Neural progenitor cell (in vitro differentiated cells): ENCODE data around the gene ORMDL1. TPM values are rescaled to one million over a fixed set of nuclear protein-coding genes. Genes with fewer than 3 reads are reported as not detected.
"Not testable (repeated sequence)": the region's sequence is repeated elsewhere in the genome, so short reads cannot be mapped to it uniquely, and the experiment has no call there.

Source experiments
- DNase-seq: peaks from one replicate; pipeline ENCODE4 v3.0.0-alpha.2; 2016; ENCODE audit warnings: low spot score
- H2AFZ ChIP-seq: fragments of 200-600 bp; sonication (generic); replicated peaks from 2 replicates; pipeline ENCODE4 v1.6.1; 2016; ENCODE audit warnings: antibody characterized with exemption
- H3F3A ChIP-seq: fragments of 200-600 bp; sonication (generic); 2 replicates; pipeline ENCODE4 v1.6.1; 2016; ENCODE audit warnings: antibody characterized with exemption, low read depth
- H3K27ac ChIP-seq: fragments of 200-600 bp; sonication (generic); 2 replicates; pipeline ENCODE4 v1.5.1; 2016; ENCODE audit warnings: mild to moderate bottlenecking
- H3K27me3 ChIP-seq: fragments of 200-600 bp; sonication (generic); 2 replicates; pipeline ENCODE4 v1.6.1; 2016; ENCODE audit warnings: mild to moderate bottlenecking, moderate library complexity
- H3K36me3 ChIP-seq: fragments of 200-600 bp; sonication (generic); 2 replicates; pipeline ENCODE4 v1.5.1; 2016
- H3K4me1 ChIP-seq: fragments of 200-600 bp; sonication (generic); 2 replicates; pipeline ENCODE4 v1.6.1; 2016; ENCODE audit warnings: mixed run types
- H3K4me2 ChIP-seq: fragments of 200-600 bp; sonication (generic); 2 replicates; pipeline ENCODE4 v1.6.1; 2016
- H3K4me3 ChIP-seq: fragments of 200-600 bp; sonication (generic); 2 replicates; pipeline ENCODE4 v1.5.1; 2016
- H3K79me2 ChIP-seq: fragments of 200-600 bp; sonication (generic); 2 replicates; pipeline ENCODE4 v1.6.1; 2016; ENCODE audit warnings: low read depth
- H3K9ac ChIP-seq: fragments of 200-600 bp; sonication (generic); 2 replicates; pipeline ENCODE4 v1.6.1; 2016
- H3K9me3 ChIP-seq: fragments of 200-600 bp; sonication (generic); 2 replicates; pipeline ENCODE4 v1.5.1; 2016; ENCODE audit warnings: low read depth
- H4K20me1 ChIP-seq: fragments of 200-600 bp; sonication (generic); 2 replicates; pipeline ENCODE4 v1.6.1; 2016; ENCODE audit warnings: low read depth
- H3K27ac Mint-ChIP-seq: 3 replicates; pipeline ENCODE4 v1.8.0; 2021; ENCODE audit warnings: mixed read lengths
- H3K27me3 Mint-ChIP-seq: 2 replicates; pipeline ENCODE4 v1.8.0; 2022; ENCODE audit warnings: low read depth, mild to moderate bottlenecking, inconsistent platforms, moderate library complexity, mixed read lengths; ENCODE audit not compliant: insufficient read depth
- H3K36me3 Mint-ChIP-seq: 3 replicates; pipeline ENCODE4 v1.8.0; 2021; ENCODE audit warnings: mixed read lengths
- H3K4me1 Mint-ChIP-seq: 3 replicates; pipeline ENCODE4 v1.8.0; 2021; ENCODE audit warnings: mixed read lengths
- H3K4me3 Mint-ChIP-seq: 3 replicates; pipeline ENCODE4 v1.8.0; 2021; ENCODE audit warnings: mild to moderate bottlenecking, moderate library complexity, mixed read lengths
- H3K9me3 Mint-ChIP-seq: 3 replicates; pipeline ENCODE4 v1.8.0; 2020; ENCODE audit warnings: mixed read lengths
- CTCF ChIP-seq: fragments of 200-600 bp; sonication (generic); IDR thresholded peaks from 2 replicates; pipeline ENCODE4 v1.5.1; 2017; ENCODE audit warnings: antibody characterized with exemption, mild to moderate bottlenecking
- EZH2 ChIP-seq: fragments of 200-600 bp; sonication (generic); IDR thresholded peaks from 2 replicates; pipeline ENCODE4 v1.6.1; 2017; ENCODE audit warnings: antibody characterized with exemption, mild to moderate bottlenecking, moderate library complexity
- EZH2phosphoT487 ChIP-seq: fragments of 200-600 bp; sonication (generic); IDR thresholded peaks from 2 replicates; pipeline ENCODE4 v1.6.1; 2017; ENCODE audit warnings: antibody characterized with exemption
- total RNA-seq: library from RNA; depleted of rRNA; stranded (reverse); fragments of >200 nt; gene quantifications from 2 replicates; pipeline ENCODE4 v1.2.3, GENCODE V29; 2015; ENCODE audit warnings: low replicate concordance

ORMDL1 gene
- total RNA-seq, 1 donor from 2014 or later = 171 TPM

GRCh38 chr2:189762551-189763298, 21.4 kb downstream of the ORMDL1 start, which contains the start of gene OSGEPL1:
TSS of gene OSGEPL1 (minus strand) at chr2:189762792. CDS start at chr2:189761640, 1,152 bp downstream.
- Mint-ChIP-seq H3K36me3 (peaks cover 4% of the 10 kb centered on the region), H3K27me3 (no peaks in the 10 kb centered on the region), H3K4me1 (peaks cover 6% of the 10 kb centered on the region), H3K27ac (peak within 1 kb of the TSS; percentile 98), H3K9me3 (no peaks in the 10 kb centered on the region), H3K4me3 (peak within 1 kb of the TSS; percentile 93)
- H3K79me2 ChIP-seq = peaks cover 12% of the 10 kb centered on the region
- H3K4me2 ChIP-seq = peak within 1 kb of the TSS; percentile 81
- peak within 1 kb of the TSS; percentile 70 for H3K4me3 ChIP-seq
- peaks cover 26% of the 10 kb centered on the region for H3F3A ChIP-seq
- H3K4me1 ChIP-seq = peaks cover 11% of the 10 kb centered on the region
- H3K9ac ChIP-seq = peak within 1 kb of the TSS; percentile 72
- H2AFZ ChIP-seq = peak within 1 kb of the TSS; percentile 94
- no peaks in the 10 kb centered on the region for H3K9me3 ChIP-seq
- TF ChIP-seq CTCF (peak; percentile 69), EZH2 (no peak)
- no peaks in the 10 kb centered on the region for H4K20me1 ChIP-seq
- H3K27me3 ChIP-seq = no peaks in the 10 kb centered on the region
- peak; percentile 93 for DNase-seq
- H3K27ac ChIP-seq = peak within 1 kb of the TSS; percentile 91
- H3K36me3 ChIP-seq = peaks cover 10% of the 10 kb centered on the region

GRCh38 chr2:189762229-189762550, 21.9 kb downstream of the ORMDL1 start:
- H3K79me2 ChIP-seq = peaks cover 12% of the 10 kb centered on the region
- no peaks in the 10 kb centered on the region for H3K27me3 ChIP-seq
- peak overlapping the region; percentile 98 for H3K27ac Mint-ChIP-seq
- H3K4me1 ChIP-seq = peaks cover 11% of the 10 kb centered on the region
- no peaks in the 10 kb centered on the region for H3K27me3 Mint-ChIP-seq
- H3K4me2 ChIP-seq = peak overlapping the region; percentile 81
- peaks cover 6% of the 10 kb centered on the region for H3K36me3 ChIP-seq
- H3K4me3 ChIP-seq = peak overlapping the region; percentile 70
- no peaks in the 10 kb centered on the region for H4K20me1 ChIP-seq
- H3F3A ChIP-seq = peaks cover 26% of the 10 kb centered on the region
- peak overlapping the region; percentile 93 for H3K4me3 Mint-ChIP-seq
- DNase-seq = no peak
- no peaks in the 10 kb centered on the region for H3K9me3 Mint-ChIP-seq
- peaks cover 5% of the 10 kb centered on the region for H3K36me3 Mint-ChIP-seq
- peak overlapping the region; percentile 94 for H2AFZ ChIP-seq
- H3K9ac ChIP-seq = peak overlapping the region; percentile 72
- TF ChIP-seq CTCF (no peak), EZH2 (no peak), EZH2phosphoT487 (no peak)
- no peaks in the 10 kb centered on the region for H3K9me3 ChIP-seq
- H3K27ac ChIP-seq = peak overlapping the region; percentile 91
- peaks cover 6% of the 10 kb centered on the region for H3K4me1 Mint-ChIP-seq

DNA sequence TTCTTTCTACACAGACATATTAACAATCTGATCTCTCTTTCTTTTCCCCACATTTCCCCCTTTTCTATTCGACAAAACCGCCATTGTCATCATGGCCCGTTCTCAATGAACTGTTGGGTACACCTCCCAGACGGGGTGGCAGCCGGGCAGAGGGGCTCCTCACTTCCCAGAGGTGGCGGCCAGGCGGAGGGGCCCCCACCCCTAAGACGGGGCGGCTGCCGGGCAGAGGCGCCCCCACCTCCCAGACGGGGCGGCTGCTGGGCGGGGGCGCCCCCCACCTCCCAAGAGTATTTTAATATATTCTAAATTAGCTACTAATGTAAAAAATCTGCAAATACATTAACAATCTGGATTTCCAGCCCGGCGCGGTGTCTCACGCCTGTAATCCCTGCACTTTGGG, 24.0 kb downstream of the ORMDL1 start:
- H3K4me3 ChIP-seq, H3K27me3 ChIP-seq, H3K9me3 Mint-ChIP-seq, H3K27me3 Mint-ChIP-seq, H3K27ac Mint-ChIP-seq, H3K36me3 ChIP-seq, H3K27ac ChIP-seq, H3K9me3 ChIP-seq, H3K36me3 Mint-ChIP-seq, H3K4me2 ChIP-seq, DNase-seq, H4K20me1 ChIP-seq, H2AFZ ChIP-seq, H3K9ac ChIP-seq, H3K4me1 Mint-ChIP-seq, H3K4me3 Mint-ChIP-seq: not testable (repeated sequence)
- Histone ChIP-seq H3K4me1 (peaks cover 11% of the 10 kb centered on the region), H3K79me2 (peaks cover 12% of the 10 kb centered on the region), H3F3A (peaks cover 22% of the 10 kb centered on the region)

- H3K27ac ChIP-seq = no peak overlapping the region
- TF ChIP-seq EZH2 = no peak
- TF ChIP-seq CTCF = no peak
- no peak for TF ChIP-seq EZH2phosphoT487
- Mint-ChIP-seq H3K36me3 (peaks cover 3% of the 10 kb centered on the region), H3K27ac (no peak overlapping the region), H3K4me1 (peaks cover under 1% of the 10 kb centered on the region), H3K27me3 (no peaks in the 10 kb centered on the region), H3K4me3 (no peak overlapping the region), H3K9me3 (no peaks in the 10 kb centered on the region)
- H3K27me3 ChIP-seq = no peaks in the 10 kb centered on the region
- H3K9me3 ChIP-seq = no peaks in the 10 kb centered on the region
- no peak overlapping the region for H2AFZ ChIP-seq
- DNase-seq = no peak
- H3K4me1 ChIP-seq = peaks cover 4% of the 10 kb centered on the region
- H4K20me1 ChIP-seq = no peaks in the 10 kb centered on the region
- H3F3A ChIP-seq = no peaks in the 10 kb centered on the region
- H3K79me2 ChIP-seq = peaks cover 5% of the 10 kb centered on the region
- H3K4me2 ChIP-seq = no peak overlapping the region
- H3K4me3 ChIP-seq = no peak overlapping the region
- no peaks in the 10 kb centered on the region for H3K36me3 ChIP-seq
- H3K9ac ChIP-seq = no peak overlapping the region
These were observed 27.7 kb downstream of the ORMDL1 start for GRCh38 chr2:189756311-189756952.
